Left forelimb (tissue), 1 donor: ENCODE data around the gene LRPAP1.

ENCODE experiments used
- DNase-seq: peaks from one replicate; pipeline ENCODE4 v3.0.0-alpha.2; 2018; ENCODE audit warnings: low spot score

LRPAP1 gene

DNA sequence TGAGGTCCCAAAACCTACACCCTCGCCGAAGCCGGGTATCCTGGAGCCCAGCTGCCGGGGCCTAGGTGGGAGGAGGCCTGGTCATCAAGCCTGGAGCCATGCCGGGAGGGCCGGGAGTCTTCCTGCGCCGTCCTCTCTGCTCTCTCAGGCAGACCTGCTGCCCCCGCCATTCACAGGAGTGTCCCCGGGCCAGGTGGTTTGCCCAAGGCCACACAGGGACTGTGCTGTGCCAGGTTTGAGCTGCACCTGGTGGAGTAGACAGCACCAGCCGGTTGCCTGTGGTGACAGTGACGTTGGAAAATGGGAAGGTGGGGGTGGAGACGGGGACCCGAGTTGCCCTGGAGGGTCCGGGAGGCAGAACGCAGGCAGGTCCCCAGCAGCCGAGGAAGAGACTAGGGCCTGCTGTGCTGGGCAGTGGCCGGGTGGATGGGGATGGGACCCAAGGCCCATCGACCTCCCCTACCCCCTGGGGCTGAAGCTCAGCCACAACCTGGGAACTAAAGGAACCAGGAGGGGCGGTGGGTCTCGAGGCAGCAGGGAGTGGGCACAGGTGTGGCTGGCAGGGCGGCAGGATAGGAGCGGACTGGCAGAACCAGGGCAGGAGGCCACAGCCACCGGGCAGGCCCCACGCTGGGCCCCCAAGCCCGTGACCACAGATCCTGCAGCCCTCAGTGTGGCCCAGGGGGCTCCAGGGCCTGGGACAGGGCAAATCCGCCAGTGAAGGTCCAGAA is 59.6 kb downstream of the LRPAP1 start:
- DNase-seq: no peak

DNA sequence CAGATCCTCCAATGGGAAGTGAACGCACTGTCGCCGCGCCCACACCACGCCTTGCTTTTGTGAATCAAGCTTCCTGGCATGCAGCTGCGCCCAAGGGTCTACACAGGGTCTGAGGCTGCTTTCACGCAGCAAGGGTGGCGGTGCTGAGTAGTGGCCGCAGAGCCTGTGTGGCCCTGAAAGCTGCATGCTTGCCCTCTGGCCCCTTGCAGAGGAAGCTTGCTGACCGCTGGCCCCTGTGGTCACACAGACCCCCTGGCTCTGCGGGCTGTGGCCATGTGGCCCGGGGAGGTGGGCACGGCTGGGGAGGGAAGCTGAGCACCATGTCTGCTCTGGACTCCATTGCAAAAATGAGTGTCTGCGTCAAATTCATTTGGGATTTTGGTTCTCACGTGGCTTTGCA is 60.3 kb downstream of the LRPAP1 start:
- DNase-seq: no peak

DNA sequence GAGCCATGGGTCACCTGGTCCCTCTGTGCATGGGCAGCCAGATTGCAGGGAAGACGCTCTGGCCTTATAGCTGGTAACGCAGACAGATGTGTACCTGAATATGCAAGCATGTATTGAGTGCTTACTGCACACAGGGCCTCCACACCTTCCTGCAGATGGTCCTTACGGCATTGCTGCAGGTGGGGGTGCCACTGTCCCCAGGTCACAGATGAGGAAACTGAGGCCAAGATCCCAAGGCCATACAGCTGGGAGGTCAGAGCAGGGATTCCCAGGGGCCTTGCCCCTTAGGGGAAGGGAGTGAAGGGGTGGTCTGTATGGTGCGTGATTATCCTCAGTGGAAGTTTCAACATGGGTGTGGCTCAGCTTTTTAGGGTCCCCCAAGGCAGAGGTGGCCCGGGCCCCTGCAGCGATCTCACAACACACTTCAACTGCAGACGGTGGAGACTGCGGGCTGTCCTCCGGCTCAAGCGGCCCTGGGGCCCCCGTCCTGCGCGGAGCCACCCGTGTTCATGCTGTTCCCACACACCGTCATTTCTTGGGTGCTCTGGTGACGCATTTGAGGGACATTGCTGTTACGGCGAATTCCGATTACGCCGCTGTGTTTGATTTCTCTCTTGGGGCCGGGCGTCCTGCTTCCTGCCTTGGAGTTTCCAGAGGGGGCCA is 61.0 kb downstream of the LRPAP1 start:
- no peak for DNase-seq

DNA sequence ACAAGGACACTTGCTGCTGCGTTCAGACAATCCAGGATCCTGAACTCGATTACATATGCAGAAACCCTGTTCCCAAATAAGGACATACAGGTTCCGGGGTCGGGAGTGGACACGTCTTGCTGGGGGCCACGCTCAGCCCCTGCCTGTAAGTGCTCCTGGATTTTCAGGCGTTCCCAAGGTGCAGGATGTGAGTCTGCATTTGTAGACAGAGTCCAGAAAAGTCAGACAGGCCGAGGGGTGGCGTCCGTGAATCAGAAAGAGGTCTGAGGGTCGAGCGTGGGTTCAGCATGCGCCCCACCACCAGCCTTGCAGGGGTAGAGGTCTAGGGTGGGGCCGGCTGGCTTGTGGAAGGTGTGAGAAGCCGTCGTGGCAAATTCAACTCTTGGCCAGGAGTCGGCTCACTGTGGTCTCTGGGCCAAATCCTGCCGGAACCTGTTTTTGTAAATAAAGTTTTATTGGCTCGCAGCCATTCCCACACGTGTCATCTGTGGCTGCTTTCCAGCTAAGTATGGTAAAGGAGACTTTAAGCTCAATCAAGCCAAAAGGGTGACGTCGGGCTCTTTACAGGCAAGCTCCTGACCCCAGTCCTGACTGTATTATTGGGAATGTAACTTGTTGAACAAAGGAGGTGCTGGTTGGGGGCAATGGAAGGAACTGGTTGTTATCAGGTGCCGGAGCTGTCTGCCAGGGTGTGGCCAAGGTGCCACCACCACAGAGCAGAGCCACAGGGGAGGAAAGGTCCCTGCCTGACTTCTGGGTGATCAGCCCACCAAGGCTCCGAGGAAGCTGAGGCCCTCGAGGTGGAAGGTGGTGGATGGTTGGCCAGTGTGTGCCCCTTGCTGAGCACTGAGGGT is 61.8 kb downstream of the LRPAP1 start:
- DNase-seq: no peak

DNA sequence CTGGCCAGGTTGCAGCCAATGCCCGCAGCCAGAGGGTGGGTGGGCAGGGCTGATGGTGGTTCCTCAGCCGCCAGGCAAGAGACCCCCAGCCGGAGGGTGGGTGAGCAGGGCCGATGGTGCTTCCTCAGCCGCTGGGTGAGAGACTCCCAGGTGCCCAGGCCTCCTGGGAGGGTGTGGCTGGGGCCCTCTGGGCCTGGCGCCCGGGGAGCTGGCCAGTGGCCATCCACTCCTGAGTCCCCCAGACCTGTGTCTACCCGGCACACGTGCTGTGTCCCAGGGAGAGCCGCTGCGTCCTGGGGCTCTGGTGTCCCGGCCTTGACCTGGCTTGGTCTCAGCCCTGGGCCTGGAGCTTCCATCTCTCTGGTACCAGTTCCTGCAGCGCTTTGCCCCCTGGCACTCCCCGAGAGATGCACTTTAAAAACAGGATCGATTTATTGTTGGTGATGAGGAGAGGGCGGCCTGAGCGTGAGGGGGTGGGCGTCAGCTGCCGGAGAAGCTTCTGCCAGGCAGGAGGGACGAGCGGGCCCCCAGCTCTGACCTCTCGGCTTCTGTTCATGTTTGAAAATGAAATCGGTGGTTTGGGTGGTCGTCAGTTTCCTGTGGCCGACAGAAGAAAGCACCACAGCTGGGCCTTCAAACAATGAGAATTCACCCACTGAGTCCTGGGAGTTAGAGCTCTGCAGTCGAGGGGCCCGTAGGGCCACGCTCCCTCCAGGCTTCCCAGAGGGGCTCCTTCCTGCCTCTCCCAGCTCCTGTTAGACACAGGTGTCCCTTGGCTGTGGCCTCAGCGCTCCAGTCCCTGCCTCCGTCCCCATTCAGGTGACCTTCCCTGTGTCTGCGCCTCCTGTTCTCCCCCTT is 62.6 kb downstream of the LRPAP1 start:
- no peak for DNase-seq

DNA sequence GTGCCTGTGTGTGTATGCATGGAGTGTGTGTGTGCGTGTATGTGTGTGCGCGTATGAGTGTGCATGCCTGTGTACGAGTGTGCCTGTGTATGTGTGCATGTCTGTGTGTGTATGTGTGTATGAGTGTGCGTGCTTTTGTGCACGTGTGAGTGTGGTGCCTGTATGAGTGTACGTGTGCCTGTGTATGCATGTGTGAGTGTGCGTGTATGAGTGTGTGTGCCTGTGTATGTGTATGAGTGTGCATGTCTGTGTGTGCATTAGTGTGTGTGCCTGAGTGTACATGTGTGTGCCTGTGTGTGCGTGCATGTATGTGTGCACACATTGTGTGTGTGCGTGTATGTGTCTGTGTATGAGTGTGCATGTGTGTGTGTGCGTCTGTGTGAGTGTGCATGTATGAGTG is 63.4 kb downstream of the LRPAP1 start:
- no peak for DNase-seq

DNA sequence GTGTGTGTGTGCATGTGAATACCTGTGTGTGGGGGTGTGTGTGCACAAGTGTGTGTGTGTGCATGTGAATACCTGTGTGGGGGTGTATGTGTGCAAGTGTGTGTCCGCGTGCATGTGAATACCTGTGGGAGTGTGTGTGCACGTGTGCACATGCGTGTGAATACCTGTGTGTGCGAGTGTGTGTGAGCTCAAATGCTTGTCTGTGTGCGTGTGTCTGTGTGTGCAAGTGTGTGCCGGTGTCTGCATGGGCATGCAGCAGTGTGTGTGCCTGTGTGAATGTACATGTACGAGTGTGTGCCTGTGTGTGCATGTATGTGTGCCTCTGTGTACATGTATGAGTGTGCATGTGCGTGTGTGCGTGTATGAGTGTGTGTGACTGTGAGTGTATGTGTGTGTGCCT is 64.1 kb downstream of the LRPAP1 start:
- no peak for DNase-seq

DNA sequence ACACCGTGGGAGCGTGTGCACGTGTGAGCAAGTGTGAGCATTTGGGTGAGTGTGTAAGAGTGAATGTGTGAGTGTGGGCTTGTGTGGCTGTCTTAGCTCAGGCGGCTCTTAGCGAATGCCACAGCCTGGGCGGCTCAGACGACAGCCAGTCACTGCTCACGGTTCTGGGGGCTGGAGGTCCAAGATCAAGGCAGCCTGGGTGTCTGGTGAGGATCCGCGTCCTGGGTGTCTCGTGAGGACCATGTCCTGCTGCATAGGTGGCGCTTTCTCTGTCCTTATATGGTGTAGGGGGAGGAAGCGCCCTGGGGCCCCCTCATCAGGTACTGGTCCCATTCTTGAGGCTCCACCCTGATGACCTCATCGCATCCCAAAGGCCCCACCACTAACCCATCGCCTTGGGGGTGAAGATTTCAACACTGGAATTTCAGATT is 64.6 kb downstream of the LRPAP1 start:
- DNase-seq: no peak

DNA sequence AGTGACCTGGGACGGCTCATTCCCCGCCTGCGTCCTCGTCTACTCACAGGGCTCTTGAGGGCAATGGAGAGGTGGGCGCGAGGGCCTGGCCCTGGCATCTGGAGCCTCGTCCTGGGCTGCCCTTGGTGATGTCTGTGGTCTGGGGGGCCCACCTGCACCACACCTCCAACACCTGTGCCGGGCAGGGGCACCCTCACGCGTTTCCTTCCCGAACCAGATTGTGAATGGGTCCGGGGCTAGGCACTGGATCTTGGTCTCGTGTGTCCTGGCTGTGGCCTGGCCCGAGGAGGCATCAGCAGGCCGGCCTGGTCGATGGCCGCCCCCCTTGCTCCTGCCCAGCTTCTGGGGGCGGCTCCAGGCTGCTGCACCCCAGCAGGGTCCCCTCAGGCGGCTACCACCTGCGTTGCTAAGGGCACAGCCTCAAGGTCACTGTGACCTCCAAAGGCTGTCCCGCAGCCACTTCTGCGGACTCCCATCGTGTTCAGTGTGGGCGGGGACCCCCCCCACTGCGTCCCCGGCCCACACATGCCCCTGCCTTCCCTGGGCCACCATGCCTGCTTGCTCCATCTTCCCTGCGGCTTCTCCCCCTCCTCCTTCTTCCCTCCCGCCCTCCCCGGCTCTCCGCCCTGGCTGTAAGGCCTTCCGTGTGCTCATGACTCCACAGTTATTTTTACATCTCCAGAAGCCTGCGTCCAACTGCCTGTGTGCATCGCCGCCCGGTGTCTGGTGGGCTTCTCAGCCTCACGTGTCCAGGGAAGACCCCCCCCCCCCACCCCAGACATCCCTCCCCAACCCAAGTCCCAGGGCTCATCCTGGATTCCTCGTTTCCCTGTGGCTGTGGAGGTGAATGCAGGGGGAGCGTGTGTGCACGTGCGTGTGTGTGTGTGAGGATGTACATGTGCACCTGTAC is 65.3 kb downstream of the LRPAP1 start:
- no peak for DNase-seq

DNA sequence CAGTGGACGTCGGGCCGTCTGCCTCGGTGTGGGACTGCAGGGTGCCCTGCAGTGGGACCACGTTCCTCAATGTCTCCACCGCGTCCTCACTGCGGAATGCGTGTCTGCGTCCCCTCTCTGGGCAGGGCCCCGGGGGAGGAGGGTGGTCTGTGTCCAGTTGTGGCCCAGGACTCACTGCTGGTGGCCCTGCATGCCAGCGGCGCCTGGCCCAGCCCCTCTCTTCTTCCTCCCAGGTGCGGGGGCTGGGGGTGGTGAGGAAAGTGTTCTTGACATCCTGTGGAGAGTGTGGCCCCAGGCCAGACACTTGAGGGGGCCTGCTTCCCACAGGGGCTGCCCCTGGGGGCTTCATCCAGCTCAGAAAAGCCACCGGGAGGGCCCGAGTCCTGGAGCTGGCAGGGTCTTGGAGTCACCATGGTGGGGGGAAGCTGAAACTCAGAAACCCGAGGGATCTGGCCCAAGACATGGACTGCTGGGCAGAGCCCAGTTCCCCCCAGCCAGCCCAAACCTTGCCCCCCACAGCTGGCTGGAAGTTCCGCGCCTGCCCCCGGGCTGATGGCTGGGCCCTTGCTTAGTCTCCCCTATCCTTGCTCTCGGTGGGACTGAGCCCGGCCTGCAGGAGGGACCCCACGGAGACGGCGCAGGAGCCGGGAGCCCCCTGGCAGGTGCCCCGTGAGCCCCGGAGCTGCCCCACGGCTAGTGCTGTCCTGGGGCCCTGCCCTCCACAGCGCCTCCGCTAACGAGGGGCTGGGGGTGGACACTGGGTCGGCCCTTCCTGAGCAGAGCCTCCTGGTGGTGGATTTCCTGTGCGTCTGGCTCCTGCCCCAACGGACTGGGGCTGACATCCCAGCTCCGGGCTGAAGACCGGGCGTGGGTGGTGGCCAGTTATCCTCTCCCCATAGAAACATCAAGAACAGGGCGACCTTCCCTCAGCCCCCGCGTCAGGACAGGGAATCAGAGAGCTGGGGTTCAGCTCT is 66.2 kb downstream of the LRPAP1 start:
- DNase-seq: no peak

DNA sequence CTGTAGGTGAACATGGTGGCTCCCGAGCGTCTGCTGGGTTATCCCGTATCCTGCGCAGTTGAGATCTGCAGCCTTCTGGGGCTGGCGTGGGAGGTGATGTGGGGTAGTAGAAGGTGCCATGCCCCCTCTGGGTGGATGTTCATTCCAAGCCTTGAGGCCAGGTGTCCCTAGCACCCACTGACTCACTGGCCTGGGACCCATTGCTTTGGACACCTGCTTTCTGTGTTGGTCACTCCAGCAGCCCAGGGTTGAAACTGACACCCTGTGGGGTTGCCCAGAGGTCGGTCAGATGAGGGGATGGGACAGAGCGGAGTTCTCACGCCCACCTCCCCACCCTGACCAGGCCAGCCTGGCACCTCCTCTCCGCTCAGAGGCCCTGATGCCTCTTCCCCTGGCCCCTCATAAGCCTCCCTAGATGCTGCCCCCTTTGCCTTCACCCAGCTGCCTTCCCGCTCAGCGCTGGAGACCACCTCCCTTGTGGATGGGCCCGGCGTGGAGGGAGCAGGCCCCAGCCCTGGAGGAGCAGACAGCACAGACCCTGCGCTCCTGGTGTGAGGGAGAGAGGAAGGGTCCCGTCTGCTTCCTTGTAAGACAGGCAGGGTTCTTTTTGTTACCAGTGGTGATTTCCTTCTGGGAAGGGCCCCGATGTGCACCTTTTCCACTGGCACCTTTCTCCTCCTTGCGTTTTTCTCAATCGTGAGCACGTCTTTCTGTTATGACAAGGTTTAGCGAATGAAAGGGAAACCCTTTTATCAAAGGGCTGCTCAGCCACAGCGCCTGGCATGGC is 67.1 kb downstream of the LRPAP1 start:
- no peak for DNase-seq

DNA sequence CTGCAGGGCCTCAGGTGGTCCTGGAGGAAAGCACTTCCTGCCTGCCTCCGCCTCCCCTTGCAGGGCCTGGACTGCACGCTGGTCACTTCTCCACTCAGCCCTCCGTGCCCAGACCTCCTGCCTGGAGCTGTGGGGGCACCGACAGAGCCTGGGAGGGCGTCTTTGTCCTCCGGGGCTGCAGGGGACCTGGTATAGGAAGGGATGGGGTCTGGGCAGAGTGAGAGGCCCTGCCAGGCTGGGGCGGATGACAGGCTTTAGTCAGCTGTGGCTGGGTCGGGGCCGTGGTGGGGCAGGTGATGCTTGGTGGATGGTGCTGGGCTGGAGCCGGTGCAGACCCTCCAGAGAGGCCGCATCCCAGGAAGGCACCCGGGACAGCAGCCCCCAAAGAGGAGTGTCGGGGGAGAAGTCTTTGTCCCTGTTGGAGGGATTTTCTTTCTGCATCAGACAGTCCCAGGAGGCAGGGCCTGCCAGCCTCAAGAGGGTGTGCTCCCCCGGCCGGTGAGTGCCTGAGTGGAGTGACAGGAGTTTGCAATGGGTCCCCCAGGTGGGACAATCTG is 67.8 kb downstream of the LRPAP1 start:
- DNase-seq: no peak

DNA sequence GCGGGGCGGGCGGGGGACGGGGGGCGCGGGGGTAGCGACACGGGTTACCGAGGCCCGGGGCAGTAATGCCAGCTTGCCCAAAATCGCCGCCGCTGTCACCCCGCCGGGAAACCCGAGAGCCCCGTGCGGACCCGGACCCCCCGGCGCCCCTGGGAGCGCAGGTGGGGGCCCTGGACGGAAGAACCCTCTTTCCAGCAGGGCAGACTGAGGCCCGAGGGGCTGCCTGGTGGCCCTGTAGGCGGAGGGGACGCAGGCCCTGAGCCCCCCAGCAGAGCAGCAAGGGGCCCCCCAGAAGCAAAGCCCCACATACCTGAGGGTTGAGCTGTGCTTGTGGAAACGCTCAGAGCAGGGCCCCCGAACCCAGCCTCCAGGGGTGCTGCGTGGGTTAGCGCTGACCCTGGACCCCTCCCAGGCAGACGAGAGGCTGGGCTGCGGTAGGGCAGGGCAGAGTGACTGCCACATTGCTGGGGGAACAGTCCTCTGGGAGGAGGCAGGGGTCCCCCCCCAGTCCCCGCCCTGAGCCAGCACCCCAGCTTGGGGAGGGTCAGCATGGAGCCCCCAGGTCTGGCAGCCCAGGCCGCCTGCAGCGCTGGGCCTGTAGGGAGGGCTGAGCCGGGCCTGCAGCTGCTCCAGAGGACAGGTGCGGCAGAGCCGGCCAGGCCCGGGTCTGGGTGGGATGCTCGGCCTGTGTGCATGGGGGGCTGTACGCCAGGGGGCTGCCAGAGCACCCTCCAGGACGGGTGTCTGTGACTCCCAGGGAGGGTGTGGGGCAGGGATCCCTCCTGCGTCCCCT is 68.5 kb downstream of the LRPAP1 start:
- DNase-seq: no peak

DNA sequence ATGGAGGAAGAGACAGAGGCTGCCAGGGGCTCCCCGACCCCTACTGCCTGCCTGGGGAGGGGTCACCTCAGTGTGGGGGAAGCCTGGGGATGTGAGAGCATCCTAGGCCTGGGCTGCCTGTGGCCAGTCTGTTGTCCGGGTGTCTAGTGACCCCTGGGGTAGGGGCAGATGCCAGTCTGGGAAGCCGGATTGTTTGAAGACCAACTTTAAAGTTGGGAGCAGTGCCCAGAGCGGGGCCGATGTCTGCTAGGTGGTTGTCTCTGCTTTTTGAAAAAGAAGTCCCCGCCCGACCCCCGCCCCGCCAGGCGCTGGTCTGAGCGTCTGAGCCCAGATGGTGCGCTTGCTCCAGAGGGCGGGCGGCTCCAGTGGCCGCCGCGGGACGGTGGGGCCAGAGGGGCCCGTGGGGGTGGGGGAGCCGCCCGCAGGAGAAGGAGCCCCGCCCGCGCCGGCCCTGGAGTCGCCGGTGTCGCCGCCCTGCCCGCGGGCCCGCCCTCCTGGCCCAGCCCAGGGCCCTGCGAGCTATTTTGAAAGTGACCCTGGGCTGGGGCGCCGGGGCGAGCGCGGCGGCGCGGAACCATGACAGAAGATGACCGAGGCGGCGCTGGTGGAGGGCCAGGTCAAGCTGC is 69.3 kb downstream of the LRPAP1 start, which contains the start of gene DOK7:
TSS of gene DOK7 (plus strand) at position 517 of the 626 bp plus-strand sequence. CDS start at position 587, 70 bp downstream.
- DNase-seq: no peak

DNA sequence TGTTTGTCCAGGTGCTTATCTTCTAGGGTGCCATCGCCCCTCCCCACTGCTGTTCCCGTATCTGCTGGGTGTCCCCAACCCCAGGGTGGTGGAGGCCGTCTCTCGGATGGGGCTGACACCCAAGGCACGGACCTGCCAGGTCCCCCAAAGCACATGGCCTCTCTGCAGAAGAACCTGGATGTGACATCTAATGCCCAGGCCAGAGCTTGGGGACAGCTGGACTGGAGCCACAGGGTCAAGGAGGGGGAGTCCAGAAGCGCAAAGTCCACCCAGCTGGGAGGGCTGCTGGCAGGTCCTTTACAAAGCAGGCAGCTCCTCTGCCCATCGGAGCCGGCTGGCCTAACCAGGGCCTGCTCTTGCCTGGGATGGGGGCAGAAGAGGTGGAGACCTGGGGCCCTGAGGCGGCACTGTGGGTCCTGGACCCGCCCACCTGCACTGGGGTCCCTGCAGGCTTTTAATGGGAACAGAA is 69.9 kb downstream of the LRPAP1 start:
- DNase-seq: no peak

DNA sequence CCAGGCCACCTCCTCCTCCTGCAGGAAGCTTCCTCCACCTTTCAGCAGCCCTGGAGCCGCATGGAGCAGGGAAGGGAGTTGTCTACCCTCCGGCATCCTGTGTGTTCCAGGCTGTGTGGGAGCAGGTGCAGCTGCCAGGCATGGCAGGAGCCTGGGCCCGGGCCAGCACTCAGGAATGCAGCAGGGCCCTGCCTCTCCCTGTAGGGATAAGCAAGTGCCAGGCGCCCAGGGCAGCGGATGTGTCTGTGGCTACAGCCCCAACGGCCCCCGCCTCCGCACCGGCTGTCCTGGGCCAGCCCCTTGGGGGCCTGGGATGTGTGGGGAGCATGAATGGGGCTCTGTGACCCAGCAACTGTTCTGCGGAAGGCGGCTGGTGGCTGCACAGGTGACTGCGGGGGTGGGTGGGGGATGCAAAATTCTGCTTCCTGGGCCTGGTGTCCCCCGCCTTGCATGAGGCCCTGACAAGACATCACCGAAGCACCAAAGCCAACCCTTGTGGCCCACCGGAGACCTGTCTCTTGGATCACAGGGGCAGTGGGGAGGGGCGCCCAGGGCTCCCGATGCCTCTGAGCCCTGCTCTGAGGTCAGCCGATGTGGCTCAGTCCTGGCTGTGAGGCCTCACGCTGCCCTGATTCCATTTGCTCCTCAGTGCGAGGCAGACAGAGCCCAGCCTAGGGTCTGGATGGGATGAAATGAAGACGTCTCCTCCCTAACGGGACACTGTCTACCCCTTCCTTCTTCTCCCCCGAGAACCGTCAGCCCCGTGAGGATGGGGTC is 70.5 kb downstream of the LRPAP1 start:
- no peak for DNase-seq
